GM21447 (cell line): ENCODE measurements around the gene TNFRSF6B.
"Not testable (repeated sequence)": the region's sequence is repeated elsewhere in the genome, so short reads cannot be mapped to it uniquely, and the experiment has no call there.

Experiments
- ATAC-seq: cut with Tn5 transposase; IDR thresholded peaks from one replicate; pipeline ENCODE4 v1.9.1; 2021; ENCODE audit not compliant: unreplicated experiment

Gene TNFRSF6B, protein sequence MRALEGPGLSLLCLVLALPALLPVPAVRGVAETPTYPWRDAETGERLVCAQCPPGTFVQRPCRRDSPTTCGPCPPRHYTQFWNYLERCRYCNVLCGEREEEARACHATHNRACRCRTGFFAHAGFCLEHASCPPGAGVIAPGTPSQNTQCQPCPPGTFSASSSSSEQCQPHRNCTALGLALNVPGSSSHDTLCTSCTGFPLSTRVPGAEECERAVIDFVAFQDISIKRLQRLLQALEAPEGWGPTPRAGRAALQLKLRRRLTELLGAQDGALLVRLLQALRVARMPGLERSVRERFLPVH

DNA sequence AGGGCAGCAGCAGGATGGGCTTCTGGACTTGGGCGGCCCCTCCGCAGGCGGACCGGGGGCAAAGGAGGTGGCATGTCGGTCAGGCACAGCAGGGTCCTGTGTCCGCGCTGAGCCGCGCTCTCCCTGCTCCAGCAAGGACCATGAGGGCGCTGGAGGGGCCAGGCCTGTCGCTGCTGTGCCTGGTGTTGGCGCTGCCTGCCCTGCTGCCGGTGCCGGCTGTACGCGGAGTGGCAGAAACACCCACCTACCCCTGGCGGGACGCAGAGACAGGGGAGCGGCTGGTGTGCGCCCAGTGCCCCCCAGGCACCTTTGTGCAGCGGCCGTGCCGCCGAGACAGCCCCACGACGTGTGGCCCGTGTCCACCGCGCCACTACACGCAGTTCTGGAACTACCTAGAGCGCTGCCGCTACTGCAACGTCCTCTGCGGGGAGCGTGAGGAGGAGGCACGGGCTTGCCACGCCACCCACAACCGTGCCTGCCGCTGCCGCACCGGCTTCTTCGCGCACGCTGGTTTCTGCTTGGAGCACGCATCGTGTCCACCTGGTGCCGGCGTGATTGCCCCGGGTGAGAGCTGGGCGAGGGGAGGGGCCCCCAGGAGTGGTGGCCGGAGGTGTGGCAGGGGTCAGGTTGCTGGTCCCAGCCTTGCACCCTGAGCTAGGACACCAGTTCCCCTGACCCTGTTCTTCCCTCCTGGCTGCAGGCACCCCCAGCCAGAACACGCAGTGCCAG is at the start of gene TNFRSF6B:
Gene TNFRSF6B (plus strand): TSS at position 25 of the 729 bp plus-strand sequence. CDS start 116 bp downstream, at position 141.
- no peak for ATAC-seq

DNA sequence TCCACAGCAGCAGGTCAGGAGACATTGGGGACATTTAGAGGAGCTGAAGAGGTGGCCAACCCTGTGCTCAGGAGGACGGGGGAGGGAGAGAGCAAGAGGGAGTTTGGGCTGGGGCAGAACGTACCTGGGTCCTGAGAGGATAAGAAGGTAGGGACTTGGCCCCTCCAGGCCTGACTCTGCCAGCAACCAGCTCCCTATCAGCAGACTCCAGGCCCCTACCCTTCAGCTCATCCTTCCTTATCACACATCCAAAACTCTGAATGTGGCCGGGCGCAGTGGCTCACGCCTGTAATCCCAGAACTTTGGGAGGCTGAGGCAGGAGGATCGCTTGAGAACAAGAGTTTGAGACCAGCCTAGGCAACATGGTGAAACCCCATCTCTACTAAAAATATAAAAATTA is 48.3 kb upstream of the TNFRSF6B start:
- ATAC-seq: no peak

DNA sequence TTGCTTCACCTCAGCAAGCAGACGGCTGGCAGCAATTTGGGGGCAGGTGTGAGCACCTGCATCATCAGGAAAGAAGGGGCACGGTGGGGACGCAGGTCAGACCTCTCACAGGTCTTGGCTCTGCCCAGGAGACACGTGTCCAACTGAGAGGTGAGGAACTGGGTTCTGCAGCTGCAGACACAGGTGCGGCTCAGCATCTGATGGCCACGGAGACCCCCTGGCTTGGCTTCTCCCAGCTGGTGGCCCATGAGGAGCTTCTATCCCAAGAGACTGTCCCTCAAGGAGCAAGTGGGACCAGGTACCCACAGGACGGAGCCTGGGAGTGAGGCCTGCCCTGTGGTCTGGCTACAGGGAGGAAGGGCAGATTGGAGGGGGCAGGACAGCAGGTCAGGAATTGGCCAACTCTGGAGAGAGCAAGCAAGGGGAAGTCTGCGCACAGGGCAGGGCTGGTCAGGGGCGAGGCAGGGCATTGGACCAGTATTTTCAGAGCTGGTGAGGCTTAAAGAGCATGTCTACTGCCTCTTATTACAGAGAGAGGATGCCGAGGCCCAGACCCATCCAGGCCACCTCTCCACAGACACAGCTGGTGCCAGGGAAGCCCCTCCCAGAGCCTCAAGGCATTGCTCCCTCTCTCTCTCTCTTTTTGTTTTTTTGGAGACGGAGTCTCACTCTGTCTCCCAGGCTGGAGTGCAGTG is 47.4 kb upstream of the TNFRSF6B start:
- no peak for ATAC-seq

DNA sequence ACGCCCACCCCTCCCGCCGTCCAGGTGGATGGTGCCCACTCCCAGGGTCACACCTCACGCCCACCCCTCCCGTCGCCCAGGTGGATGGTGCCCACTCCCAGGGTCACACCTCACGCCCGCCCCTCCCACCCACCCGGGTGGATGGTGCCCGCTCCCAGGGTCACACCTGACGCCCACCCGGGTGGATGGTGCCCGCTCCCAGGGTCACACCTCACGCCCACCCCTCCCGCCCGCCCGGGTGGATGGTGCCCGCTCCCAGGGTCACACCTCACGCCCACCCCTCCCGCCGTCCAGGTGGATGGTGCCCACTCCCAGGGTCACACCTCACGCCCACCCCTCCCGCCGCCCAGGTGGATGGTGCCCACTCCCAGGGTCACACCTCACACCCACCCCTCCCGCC is 46.0 kb upstream of the TNFRSF6B start:
- not testable (repeated sequence) for ATAC-seq

DNA sequence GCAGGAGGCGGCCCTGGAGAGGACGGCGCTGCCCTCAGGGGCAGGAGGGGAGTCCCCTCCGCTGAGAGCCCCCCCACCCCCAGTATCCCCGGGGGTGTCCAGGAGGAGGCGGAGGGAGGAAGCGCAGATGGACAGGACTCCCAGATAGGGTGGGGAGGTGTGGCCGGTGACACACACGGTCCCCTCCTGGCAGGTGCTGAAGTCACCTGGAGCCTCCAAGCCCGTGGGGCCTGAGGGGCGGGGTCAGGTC is 44.6 kb upstream of the TNFRSF6B start:
- no peak for ATAC-seq

DNA sequence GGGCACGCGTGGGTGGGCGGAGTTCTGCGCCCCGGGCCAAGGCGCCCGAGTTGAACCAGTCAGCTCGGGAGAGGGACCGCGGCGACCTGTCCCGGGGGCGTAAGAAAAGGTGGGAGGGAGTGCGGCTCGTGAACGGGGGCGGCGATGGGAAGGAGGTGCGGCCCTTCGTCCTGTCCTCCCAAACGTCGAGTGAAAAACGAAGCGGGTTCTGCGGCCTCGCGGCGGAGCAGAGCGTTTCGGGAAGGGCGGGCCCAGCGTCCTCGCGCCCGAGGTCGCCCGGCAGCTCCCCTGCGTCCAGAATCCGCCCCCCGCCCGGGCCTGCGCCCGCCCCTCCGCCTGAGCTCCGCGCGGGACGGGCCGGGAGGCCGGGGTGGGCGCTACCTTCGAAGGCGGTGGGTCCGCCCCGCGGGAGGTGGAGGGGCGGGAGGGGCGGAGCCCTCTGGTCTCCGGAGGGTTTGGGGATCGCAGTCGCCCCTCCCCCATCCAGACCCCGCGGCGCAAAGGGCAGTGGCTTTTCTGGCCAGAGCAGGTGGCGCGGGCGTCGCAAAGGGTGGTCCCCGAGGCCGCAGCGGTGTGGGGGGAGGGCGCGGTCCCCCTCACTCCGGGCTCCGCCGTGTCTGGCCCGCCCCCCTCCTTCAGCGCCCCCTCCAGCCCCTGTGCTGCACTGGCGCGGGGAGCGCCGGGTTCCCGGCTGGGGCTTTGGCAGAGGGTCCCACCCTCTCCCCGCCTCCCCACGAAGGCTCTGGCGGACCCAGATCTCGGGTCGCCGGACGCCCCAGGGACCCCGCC is 44.1 kb upstream of the TNFRSF6B start:
- ATAC-seq: no peak

DNA sequence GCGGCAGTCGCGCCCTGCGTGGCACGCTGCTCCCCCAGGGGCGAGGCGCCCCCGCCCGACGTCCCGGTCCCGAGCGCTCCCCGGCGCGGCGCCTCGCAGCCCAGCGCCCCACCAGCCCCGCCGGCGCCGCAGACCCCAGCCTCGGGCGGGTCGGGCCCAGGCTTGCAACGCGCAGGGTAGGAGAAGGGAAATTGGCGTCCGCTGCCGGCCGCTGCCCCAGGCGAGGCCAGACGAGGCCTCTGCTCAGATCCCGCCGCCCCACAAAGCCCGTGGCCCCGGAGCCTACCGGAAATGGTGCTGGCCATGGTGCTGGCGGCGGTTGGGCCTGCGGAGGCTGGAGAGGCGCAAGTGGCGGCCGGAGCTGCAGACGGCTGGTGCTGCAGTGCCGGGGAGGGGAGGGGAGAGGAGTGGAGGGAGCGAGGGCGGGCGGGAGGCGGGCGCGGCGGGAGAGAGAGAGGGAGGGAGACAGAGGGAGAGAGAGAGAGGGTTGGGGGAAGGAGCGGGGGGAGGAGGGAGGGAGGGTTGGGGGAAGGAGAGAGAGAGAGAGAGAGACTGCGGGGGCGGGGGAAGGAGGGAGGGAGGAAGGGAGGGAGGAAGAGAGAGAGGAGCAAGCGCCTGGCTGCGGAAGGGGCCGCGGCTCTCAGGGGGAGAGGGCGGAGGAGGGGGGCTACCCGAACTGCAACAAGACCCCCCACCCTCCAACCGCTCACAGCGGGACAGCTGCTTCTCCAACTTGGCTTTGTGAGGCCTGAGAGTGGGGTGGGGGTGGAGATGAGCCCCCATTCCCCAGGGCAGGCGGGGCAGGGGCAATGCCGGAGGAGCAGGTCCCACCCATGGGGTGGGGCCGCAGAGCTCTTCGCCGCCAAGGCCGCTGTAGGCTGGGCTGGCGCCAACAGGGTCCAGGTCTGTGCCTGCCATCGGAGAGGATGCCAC is 43.1 kb upstream of the TNFRSF6B start, which contains the start of gene STMN3:
Gene STMN3 (minus strand): TSS at position 384 of the 933 bp plus-strand sequence. CDS start 79 bp downstream, at position 305.
- ATAC-seq: no peak

DNA sequence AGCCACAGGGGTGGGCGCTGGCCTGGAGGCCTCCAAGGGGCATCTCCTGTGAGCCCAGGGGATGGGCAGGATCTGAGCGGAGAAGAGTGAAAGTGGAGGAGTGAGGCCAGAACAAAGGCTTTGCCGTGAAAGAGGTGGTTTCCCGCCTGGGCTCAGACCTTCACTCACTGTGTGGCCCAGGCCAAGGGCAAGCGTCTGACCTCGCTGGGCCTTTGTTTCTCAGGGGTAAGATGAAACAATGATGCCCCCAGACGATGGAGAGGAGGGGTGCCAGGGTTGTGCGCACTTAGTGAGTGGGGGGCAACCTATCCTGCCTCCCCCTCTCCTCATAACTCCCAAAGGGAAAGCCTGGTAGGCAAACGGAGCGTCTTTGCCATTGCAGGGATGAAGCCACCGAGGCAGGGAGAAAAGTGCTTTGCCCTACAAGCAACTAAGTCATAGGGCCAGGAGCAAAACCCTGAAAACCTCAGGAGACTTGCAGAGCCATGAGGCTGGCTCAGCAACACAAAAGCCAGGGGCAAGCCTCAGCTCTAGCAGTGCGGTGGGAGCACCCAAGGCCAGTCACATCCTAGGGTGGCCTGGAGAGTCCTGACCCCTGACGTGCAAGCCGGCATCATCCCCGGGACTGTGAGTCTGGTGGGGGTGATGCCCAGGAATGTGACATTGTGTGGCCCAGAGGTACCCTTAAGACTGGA is 42.3 kb upstream of the TNFRSF6B start:
- no peak for ATAC-seq

DNA sequence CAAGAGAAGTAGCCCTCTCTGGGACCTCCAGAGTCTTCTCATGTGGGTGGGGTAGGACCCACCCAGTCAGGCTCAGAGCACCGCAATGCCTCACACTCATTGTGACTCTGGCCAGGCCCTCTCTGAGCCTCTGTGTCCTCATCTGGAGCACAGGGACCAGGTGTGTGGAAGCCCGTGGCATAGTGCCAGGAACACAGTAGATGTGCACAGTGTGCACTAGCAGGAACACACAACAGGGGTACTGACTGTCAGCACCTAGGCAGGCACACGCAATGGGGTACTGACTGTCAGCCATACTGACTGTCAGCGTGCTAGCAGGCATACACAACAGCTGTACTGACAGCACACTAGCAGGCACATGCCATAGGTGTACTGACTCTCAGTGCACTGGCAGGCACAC is 41.2 kb upstream of the TNFRSF6B start:
- no peak for ATAC-seq

DNA sequence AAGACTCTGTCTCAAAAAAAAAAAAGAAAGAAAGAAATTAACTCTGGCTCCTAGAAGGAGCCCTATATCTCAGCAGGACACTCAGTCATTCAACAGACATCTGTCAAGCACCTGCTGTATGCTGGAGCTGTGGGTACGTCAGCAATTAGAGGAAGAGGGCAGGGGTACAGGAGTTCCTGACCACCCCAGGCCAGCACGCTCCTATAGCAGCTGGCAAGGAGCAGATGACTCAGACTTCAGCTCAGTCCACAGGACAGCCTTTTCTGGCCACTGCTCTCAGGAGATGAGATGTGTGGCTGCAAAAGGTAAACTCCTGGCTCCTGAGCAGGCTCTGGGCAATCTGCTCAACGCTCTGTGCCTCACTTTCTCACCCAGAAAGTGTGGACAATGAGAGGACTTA is 40.0 kb upstream of the TNFRSF6B start:
- no peak for ATAC-seq

DNA sequence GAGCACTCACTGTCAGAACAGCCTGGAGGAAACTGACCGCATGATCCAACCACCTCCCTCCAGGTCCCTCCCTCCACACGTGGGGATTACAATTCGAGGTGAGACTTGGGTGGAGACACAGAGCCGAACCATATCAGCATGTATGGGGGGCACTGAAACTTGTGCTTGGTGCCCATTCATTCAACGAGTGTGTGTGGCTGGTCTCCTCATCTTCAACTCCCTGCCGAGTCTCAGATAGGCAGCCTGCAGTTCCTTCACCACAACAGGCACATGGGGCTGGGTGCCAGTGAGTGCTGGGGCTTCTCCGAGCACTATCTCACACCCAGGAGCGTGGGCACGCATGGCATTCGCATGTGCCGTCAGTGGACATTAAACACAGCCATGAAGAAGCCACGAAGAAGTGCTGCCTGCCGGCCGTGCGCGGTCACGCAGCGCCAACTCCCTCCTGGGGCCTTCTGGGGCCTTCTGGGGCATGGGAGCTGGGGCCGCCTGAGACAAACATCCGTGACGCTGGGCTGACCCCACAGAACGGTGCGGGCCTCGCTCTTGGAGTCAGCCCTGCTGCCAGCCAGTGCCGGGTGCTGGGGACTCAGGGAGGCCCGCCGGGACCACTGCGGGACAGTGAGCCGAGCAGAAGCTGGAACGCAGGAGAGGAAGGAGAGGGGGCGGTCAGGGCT is 39.1 kb upstream of the TNFRSF6B start:
- ATAC-seq: peak; percentile 3

DNA sequence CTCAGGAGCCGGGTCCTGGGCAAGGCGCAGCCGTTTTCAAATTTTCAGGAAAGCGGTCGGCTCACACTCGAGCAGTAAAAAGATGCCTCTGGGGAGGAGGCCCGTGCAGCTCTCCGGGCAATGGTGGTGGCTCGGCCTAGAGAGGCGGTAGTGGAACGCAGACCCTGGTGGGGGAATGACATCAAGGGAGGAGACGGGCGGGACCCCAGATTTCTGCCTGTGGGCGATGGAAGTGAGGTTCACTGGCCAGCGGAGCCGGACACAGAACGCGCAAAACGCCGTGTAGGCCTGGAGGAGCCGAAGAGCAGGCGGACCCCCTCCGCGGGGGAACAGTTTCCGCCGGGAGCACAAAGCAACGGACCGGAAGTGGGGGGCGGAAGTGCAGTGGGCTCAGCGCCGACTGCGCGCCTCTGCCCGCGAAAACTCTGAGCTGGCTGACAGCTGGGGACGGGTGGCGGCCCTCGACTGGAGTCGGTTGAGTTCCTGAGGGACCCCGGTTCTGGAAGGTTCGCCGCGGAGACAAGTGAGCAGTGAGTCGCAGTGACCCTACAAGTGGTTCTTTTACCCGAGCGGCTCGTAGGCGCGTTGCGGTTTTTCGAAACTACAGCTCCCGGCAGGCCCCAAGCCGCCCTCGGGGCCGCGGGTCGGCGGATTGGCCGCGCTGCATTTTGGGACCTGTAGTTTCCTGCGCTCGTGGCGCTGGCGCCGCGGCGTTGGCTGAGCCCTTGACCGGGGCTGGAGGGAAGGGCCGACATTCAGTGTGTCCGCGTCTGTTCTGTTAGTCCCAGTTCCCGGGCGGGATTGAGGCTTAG is 38.3 kb upstream of the TNFRSF6B start, which contains the start of gene RTEL1:
Gene RTEL1 (plus strand): TSS at position 376 of the 812 bp plus-strand sequence. CDS start 1,091 bp downstream, outside the sequence.
- ATAC-seq: peak; percentile 76

DNA sequence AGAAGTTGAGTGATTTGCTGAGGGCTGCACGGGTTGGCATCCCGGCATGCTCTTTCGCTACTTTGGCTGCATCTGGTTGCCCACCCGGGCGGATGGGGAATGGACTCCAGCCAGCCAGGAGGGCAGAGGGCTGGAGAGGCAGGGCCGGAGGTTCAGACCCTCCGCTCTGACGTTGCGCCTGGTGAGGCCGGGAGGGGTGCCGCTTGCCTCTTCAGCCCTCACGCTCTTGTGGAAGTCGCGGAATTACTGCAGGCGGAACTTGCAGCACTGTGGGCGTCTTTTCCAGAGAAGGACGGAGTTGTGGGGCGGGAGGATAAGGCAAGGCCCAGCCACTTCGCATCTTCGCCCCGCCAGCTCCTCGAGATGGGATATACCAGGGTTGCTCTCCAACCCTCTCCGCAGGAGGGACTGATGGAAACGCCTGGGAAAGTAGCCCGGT is 37.7 kb upstream of the TNFRSF6B start:
- ATAC-seq: peak; percentile 16

DNA sequence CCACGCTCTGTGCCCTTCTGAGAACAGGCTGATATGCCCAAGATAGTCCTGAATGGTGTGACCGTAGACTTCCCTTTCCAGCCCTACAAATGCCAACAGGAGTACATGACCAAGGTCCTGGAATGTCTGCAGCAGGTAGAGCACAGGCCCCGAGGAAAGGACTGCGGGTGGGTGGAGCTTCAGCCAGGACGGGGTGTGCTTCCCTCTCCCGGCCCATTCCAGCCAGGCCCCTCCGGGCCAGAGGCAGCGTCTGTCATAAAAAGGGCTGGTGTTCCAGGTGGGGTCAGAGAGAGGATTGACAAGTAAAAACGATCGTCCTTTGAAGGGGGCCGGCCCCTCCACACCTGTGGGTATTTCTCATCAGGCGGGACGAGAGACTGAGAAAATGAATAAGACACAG is 37.1 kb upstream of the TNFRSF6B start:
- ATAC-seq: no peak

DNA sequence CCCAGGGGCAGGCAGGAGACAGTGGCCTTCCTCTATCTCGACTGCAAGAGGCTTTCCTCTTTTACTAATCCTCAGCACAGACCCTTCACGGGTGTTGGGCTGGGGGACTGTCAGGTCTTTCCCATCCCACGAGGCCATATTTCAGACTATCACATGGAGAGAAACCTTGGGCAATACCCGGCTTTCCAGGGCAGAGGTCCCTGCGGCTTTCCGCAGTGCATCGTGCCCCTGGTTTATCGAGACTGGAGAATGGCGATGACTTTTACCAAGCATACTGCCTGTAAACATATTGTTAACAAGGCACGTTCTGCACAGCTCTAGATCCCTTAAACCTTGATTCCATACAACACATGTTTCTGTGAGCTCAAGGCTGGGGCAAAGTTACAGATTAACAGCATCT is 36.3 kb upstream of the TNFRSF6B start:
- not testable (repeated sequence) for ATAC-seq

DNA sequence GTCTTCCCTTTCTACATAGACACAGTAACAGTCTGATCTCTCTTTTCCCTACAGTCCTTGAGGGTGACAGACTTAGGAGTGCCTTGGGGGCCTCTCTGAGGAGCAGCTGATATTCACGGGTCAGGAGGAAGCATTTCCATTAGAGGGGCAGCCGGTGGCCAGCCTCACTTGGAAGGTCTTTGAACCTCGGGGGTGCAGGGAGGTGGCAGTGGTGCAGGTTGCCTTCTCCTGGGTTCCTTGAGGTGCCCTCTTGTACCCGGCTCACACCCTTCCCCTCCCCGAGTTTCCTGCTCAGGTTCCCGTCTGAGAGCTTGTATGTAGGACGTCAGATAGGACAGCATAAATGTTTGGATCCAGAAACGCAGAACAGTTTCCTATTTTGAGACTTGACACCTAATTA is 35.8 kb upstream of the TNFRSF6B start:
- ATAC-seq: no peak

DNA sequence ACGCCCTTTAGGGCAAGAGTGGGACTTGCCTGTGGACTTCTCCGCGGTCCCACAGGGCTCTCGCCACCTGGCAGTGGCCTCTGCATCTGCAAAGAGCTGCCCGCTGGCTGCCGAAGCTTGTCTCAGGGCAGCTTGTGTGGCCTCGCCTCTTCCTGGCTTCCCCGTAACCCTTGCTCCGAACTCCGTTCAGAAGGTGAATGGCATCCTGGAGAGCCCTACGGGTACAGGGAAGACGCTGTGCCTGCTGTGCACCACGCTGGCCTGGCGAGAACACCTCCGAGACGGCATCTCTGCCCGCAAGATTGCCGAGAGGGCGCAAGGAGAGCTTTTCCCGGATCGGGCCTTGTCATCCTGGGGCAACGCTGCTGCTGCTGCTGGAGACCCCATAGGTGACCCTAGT is 35.3 kb upstream of the TNFRSF6B start:
- no peak for ATAC-seq
